Vagina (tissue), 2 donors: Measurements from ENCODE around the gene LIF.

Experiments used
- POLR2A ChIP-seq, 2 donors: fragments of 450-650 bp; IDR thresholded peaks; one replicate each; pipeline ENCODE4 v1.6.1; 2017; ENCODE audit warnings: antibody characterized with exemption in 2 of 2, mild to moderate bottlenecking in 2 of 2, moderate library complexity in 2 of 2
- POLR2AphosphoS5 ChIP-seq, 2 donors: sonication (generic); formaldehyde crosslinking; IDR thresholded peaks; one replicate each; pipeline ENCODE4 v1.9.0; 2017; ENCODE audit warnings: antibody characterized with exemption in 2 of 2, mild to moderate bottlenecking in 2 of 2, low read depth in 1 of 2; ENCODE audit not compliant: insufficient read depth in 1 of 2
- TF ChIP-seq, protein P1 (sequence below), 3 experiments: fragments of 450-650 bp in 2 of 3; fragments of 200-600 bp in 1 of 3; sonication (generic) in 1 of 3; IDR thresholded peaks; one replicate each; pipeline ENCODE4 v1.5.1; 2017 to 2019; ENCODE audit warnings: antibody characterized with exemption in 3 of 3, mild to moderate bottlenecking in 2 of 3, moderate library complexity in 2 of 3

DNA sequence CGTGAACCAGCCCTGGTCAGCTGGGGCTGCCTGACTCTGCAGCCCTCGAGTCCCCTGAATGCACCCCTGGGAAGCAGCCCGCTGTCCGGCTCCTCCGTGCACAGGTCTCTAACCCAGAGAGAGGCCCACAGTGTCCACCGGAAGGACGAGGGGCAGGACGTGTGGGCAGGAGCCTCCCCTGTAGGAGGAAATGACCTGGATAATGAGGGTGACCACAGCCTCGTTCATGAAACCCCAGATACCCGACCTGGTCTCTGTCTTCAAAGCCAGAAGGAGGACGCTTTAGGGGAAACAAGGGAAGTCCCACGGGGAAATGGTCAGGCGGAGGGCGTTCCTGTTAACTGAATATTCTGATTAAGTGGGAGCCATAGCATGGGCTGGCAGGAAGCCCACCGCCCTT is 23.3 kb downstream of the LIF start:
- TF ChIP-seq, protein P1, sequence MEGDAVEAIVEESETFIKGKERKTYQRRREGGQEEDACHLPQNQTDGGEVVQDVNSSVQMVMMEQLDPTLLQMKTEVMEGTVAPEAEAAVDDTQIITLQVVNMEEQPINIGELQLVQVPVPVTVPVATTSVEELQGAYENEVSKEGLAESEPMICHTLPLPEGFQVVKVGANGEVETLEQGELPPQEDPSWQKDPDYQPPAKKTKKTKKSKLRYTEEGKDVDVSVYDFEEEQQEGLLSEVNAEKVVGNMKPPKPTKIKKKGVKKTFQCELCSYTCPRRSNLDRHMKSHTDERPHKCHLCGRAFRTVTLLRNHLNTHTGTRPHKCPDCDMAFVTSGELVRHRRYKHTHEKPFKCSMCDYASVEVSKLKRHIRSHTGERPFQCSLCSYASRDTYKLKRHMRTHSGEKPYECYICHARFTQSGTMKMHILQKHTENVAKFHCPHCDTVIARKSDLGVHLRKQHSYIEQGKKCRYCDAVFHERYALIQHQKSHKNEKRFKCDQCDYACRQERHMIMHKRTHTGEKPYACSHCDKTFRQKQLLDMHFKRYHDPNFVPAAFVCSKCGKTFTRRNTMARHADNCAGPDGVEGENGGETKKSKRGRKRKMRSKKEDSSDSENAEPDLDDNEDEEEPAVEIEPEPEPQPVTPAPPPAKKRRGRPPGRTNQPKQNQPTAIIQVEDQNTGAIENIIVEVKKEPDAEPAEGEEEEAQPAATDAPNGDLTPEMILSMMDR (IDR thresholded peaks at IDR 0.05) = no peak
- TF ChIP-seq POLR2A (IDR thresholded peaks at IDR 0.05) (no peak), POLR2AphosphoS5 (IDR thresholded peaks at IDR 0.05; ENCODE audit: insufficient read depth in 1 of 2, low read depth in 1 of 2) (no peak)
